ENCODE data around the gene IRX6. TPM values are rescaled to one million over a fixed set of nuclear protein-coding genes. Genes with fewer than 3 reads are reported as not detected.

The IRX6 gene
- total RNA-seq, 1 donor from 2014 or later, result 0.82 TPM

DNA sequence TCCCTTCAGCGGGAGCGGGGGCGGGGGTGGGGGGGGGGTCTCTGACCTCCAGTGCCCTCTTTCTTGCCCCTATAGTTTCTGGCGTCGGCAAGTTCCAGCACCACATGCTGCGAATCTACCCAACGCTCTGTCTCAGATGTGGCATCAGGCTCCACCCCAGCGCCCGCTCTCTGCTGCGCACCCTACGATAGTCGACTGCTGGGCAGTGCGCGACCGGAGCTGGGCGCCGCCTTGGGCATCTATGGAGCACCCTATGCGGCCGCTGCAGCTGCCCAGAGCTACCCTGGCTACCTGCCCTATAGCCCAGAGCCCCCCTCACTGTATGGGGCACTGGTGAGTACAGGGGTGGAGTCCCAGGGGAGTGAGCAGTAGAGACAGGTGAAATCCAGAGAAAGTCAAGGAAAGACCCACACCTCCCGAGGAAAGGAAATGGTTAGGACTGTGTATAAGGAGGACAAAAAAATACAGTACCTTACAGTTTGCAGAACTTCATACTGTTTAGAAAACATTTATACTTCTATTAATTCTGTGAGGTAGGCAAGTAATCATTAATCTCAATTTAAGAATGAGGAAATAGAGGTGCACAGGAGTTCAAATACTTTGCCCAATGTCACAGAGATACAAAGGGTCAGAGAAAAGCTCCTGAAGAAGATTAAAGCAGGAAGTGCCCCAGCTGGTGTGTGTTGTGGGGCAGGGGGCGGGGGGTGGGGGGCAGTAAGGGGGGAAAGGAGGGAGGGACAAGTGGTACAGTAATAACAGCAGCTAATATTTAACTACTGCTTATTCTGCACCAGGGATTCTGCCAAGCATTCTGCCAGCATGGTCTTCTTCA is 2.5 kb downstream of the IRX6 start:
- Mint-ChIP-seq H3K9me3 (ENCODE audit: unreplicated experiment) (no peaks in the 10 kb centered on the region), H3K4me1 (ENCODE audit: unreplicated experiment) (peaks cover 59% of the 10 kb centered on the region), H3K36me3 (ENCODE audit: low read depth, unreplicated experiment) (peaks cover 5% of the 10 kb centered on the region), H3K4me3 (ENCODE audit: unreplicated experiment) (no peak overlapping the region), H3K27me3 (ENCODE audit: unreplicated experiment) (peaks cover 11% of the 10 kb centered on the region), H3K27ac (ENCODE audit: unreplicated experiment) (no peak overlapping the region)
- TF ChIP-seq, protein P1, sequence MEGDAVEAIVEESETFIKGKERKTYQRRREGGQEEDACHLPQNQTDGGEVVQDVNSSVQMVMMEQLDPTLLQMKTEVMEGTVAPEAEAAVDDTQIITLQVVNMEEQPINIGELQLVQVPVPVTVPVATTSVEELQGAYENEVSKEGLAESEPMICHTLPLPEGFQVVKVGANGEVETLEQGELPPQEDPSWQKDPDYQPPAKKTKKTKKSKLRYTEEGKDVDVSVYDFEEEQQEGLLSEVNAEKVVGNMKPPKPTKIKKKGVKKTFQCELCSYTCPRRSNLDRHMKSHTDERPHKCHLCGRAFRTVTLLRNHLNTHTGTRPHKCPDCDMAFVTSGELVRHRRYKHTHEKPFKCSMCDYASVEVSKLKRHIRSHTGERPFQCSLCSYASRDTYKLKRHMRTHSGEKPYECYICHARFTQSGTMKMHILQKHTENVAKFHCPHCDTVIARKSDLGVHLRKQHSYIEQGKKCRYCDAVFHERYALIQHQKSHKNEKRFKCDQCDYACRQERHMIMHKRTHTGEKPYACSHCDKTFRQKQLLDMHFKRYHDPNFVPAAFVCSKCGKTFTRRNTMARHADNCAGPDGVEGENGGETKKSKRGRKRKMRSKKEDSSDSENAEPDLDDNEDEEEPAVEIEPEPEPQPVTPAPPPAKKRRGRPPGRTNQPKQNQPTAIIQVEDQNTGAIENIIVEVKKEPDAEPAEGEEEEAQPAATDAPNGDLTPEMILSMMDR (IDR thresholded peaks at IDR 0.05; ENCODE audit: unreplicated experiment), result no peak
- no peak for DNase-seq (ENCODE audit: low spot score)

DNA sequence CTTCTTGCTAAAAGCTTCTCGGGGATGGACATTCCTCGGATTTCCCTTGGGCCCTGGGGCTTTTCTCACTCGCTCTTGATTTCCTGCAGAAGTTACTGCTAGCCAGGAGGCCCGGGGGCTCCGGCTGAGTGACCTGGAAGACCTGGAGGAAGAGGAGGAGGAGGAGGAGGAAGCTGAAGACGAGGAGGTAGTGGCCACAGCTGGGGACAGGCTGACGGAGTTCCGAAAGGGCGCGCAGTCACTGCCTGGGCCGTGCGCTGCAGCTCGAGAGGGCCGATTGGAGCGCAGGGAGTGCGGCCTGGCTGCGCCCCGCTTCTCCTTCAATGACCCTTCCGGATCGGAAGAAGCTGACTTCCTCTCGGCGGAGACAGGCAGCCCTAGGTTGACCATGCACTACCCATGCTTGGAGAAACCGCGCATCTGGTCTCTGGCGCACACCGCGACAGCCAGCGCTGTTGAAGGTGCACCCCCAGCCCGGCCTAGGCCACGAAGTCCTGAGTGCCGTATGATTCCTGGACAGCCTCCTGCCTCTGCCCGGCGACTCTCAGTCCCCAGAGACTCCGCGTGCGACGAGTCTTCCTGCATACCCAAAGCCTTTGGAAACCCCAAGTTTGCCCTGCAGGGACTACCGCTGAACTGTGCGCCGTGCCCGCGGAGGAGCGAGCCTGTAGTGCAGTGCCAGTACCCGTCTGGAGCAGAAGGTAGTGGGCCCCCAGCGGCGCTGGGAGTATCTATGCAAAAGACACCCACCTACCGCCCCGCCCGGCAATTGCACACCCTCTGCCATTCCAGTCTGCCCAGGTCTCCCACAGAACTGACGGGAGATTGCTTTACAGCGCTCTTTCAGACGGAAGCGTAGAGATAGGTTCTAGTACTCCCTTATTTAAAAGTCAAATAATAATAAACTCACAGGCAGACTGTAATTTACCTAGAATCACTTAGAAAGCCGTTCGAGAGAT is 4.9 kb downstream of the IRX6 start:
- DNase-seq (ENCODE audit: low spot score), result peak; percentile 30
- H3K4me1 Mint-ChIP-seq (ENCODE audit: unreplicated experiment), result peaks cover 66% of the 10 kb centered on the region
- no peaks in the 10 kb centered on the region for H3K9me3 Mint-ChIP-seq (ENCODE audit: unreplicated experiment)
- peaks cover 5% of the 10 kb centered on the region for H3K36me3 Mint-ChIP-seq (ENCODE audit: low read depth, unreplicated experiment)
- H3K27ac Mint-ChIP-seq (ENCODE audit: unreplicated experiment), result no peak overlapping the region
- peaks cover 21% of the 10 kb centered on the region for H3K27me3 Mint-ChIP-seq (ENCODE audit: unreplicated experiment)
- peak overlapping the region; percentile 51 for H3K4me3 Mint-ChIP-seq (ENCODE audit: unreplicated experiment)
- TF ChIP-seq, protein P1 (IDR thresholded peaks at IDR 0.05; ENCODE audit: unreplicated experiment), result no peak

DNA sequence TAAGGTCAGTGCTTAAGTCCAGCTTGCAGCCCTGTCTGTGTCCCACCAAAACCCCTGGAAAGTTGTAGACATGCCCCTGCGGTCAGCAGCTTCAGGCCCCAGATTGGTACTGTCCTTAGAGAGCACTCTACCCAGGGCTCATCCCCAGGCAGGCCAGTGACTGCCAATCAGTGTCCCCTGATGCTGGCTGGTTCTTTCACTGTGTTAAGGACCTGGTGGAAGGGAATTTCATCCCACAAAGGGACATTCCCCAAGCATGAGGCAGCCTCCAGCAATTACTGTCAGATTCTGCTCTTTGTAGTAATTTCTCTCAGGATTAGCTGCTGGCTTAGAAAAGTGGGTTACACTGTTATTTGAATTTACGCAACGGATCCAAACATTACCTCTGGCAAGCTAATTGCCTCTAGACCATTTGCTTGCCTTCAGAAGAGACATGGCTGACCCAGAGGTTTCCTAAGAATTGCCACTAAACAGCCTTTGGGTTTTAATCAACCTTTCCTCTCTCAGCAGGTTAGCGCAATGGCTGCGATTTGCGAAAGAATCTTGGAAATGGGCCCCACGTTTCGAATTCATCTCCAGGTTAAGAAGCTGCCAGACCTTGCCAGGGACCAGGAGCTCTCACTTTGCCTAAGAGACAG is 5.9 kb downstream of the IRX6 start:
- Mint-ChIP-seq H3K36me3 (ENCODE audit: low read depth, unreplicated experiment) (peaks cover 5% of the 10 kb centered on the region), H3K4me3 (ENCODE audit: unreplicated experiment) (peak overlapping the region; percentile 87), H3K4me1 (ENCODE audit: unreplicated experiment) (peaks cover 66% of the 10 kb centered on the region), H3K9me3 (ENCODE audit: unreplicated experiment) (no peaks in the 10 kb centered on the region), H3K27me3 (ENCODE audit: unreplicated experiment) (peaks cover 23% of the 10 kb centered on the region), H3K27ac (ENCODE audit: unreplicated experiment) (no peak overlapping the region)
- DNase-seq (ENCODE audit: low spot score), result no peak
- TF ChIP-seq, protein P1 (IDR thresholded peaks at IDR 0.05; ENCODE audit: unreplicated experiment), result no peak

DNA sequence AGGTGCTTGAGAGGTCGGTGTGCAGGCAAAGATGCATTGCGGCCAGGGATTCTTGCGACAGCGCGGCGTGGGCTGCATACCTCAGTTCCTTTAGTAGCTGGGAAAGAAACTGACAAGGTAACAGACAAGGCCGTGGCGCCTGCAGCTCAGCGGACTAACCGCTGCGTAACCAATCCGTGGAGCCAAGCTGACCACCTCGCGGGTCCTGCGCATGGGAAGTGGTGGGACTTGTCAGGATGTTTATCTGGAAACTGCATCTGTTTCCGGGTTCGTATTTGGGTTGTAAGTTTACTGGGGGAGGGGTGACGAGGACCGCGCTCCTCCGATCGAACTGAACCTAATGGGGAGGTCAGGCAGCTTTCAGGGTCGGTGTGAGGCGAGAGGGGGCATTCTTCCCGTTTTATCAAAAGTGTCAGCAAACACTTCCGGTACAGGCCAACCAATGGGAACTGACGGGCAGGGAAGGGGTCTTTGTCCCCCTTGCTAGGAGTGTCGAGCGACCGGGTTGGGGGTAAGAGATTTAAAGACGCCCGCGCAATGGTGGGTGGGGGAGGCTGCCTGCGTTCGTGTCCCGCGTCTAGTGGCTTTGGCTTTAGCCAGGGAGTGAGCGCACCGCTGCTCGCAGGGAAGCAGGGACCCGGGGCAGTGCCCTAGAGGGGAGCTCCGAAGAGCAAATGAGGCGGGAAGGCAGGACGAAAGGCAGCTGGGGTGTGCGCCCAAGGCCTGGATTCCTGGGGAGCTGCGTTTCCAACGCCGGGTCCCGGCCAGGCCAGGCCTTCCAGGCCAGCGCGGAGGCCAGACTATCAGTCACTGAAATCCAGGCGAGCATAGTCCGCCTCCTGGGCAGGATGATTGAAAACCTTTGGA is 7.0 kb downstream of the IRX6 start:
- Mint-ChIP-seq H3K4me1 (ENCODE audit: unreplicated experiment) (peaks cover 56% of the 10 kb centered on the region), H3K27ac (ENCODE audit: unreplicated experiment) (peak overlapping the region; percentile 68), H3K27me3 (ENCODE audit: unreplicated experiment) (peaks cover 22% of the 10 kb centered on the region), H3K9me3 (ENCODE audit: unreplicated experiment) (no peaks in the 10 kb centered on the region), H3K4me3 (ENCODE audit: unreplicated experiment) (peak overlapping the region; percentile 87), H3K36me3 (ENCODE audit: low read depth, unreplicated experiment) (no peaks in the 10 kb centered on the region)
- peak; percentile 50 for DNase-seq (ENCODE audit: low spot score)
- TF ChIP-seq, protein P1 (IDR thresholded peaks at IDR 0.05; ENCODE audit: unreplicated experiment), result no peak

Measured in endothelial cell (in vitro differentiated cells).